Endothelial cell of umbilical vein (primary cell): ENCODE measurements around the gene FOXRED1. TPM values are rescaled to one million over a fixed set of nuclear protein-coding genes. Genes with fewer than 3 reads are reported as not detected.

Source experiments
- BruUV-seq: library from RNA; stranded (reverse); fragments of 400-500 nt; replicated peaks from 2 replicates; lab custom pipeline; 2021; lab: Mats Ljungman, UMichigan
- CTCF ChIA-PET: fragments of 300-600, 350-600 bp; sonication (Branson Sonifier 250); formaldehyde crosslinking; loops from one replicate; lab custom pipeline; 2021; ENCODE audit warnings: antibody characterized with exemption, inconsistent platforms; lab: Charles Lee
- POLR2A ChIA-PET: fragments of 300-600, 350-600 bp; sonication (Branson Sonifier 250); formaldehyde crosslinking; loops from one replicate; lab custom pipeline; 2021; ENCODE audit warnings: antibody characterized with exemption, inconsistent platforms; lab: Charles Lee
- DNase-seq: peaks from one replicate; pipeline ENCODE4 v3.0.0-alpha.2; 2011; ENCODE audit warnings: low read depth, low spot score
- FAIRE-seq: peaks from 2 replicates; lab custom pipeline; 2011; peaks lifted over from hg19 to GRCh38; lab: Jason Lieb, UNC
- H2AFZ ChIP-seq: 2 replicates; pipeline ENCODE4 v1.6.0; 2012; ENCODE audit warnings: low read depth, low read length, control low read depth, inconsistent platforms
- H3K27ac ChIP-seq: 2 replicates; pipeline ENCODE4 v1.5.1; 2011; ENCODE audit warnings: low read depth, mild to moderate bottlenecking, control low read depth, low read length, moderate library complexity; ENCODE audit not compliant: insufficient read depth
- H3K27me3 ChIP-seq, 2 experiments: 2 replicates each; pipeline versions ENCODE4 v1.6.0 to v1.6.1; 2011; ENCODE audit warnings: low read length in 2 of 2, mixed read lengths in 1 of 2; ENCODE audit not compliant: control insufficient read depth in 2 of 2, insufficient read depth in 2 of 2
- H3K36me3 ChIP-seq, 2 experiments: 2 replicates in 1 of 2; 3 replicates in 1 of 2; pipeline ENCODE4 v1.5.1; 2011; ENCODE audit warnings: low read length in 2 of 2, mild to moderate bottlenecking in 1 of 2, moderate library complexity in 1 of 2; ENCODE audit not compliant: control insufficient read depth in 2 of 2, insufficient read depth in 2 of 2; ENCODE audit errors: extremely low read depth in 1 of 2
- H3K4me1 ChIP-seq: 3 replicates; pipeline ENCODE4 v1.5.1; 2011; ENCODE audit warnings: mild to moderate bottlenecking, low read length; ENCODE audit not compliant: control insufficient read depth, insufficient read depth; ENCODE audit errors: extremely low read depth
- H3K4me2 ChIP-seq: 2 replicates; pipeline ENCODE4 v1.6.1; 2011; ENCODE audit warnings: low read length, control low read depth, mixed read lengths; ENCODE audit not compliant: insufficient read depth
- H3K4me3 ChIP-seq, 3 experiments: fragments of 200-600 bp in 1 of 3; sonication (generic), shearing (Covaris generic) in 1 of 3; replicated peaks in 1 of 3; 2 replicates each; pipeline ENCODE4 v1.5.1; 2011 to 2016; ENCODE audit warnings: control low read depth in 3 of 3, low read length in 3 of 3, mild to moderate bottlenecking in 2 of 3, inconsistent platforms in 1 of 3, low read depth in 1 of 3, moderate library complexity in 1 of 3; ENCODE audit not compliant: insufficient read depth in 1 of 3
- H3K79me2 ChIP-seq: 2 replicates; pipeline ENCODE4 v1.6.0; 2012; ENCODE audit warnings: low read length, inconsistent platforms; ENCODE audit not compliant: control insufficient read depth, insufficient read depth
- H3K9ac ChIP-seq: replicated peaks from 2 replicates; pipeline ENCODE3; 2011; ENCODE audit warnings: low read length, control low read depth; ENCODE audit not compliant: insufficient read depth; ENCODE audit errors: extremely low read depth
- H3K9me1 ChIP-seq: replicated peaks from 3 replicates; pipeline ENCODE4 v1.6.0; 2011; ENCODE audit warnings: mild to moderate bottlenecking, low read length; ENCODE audit not compliant: control insufficient read depth, insufficient read depth; ENCODE audit errors: extremely low read depth
- H3K9me3 ChIP-seq: replicated peaks from 2 replicates; pipeline ENCODE4 v1.5.1; 2012; ENCODE audit warnings: low read length, inconsistent platforms; ENCODE audit not compliant: control insufficient read depth, insufficient read depth
- H4K20me1 ChIP-seq: replicated peaks from 2 replicates; pipeline ENCODE3; 2011; ENCODE audit warnings: mild to moderate bottlenecking, low read length; ENCODE audit not compliant: control insufficient read depth, insufficient read depth; ENCODE audit errors: extremely low read depth
- CTCF ChIP-seq, 2 donors: IDR thresholded peaks; 1 replicate in 1 of 2; 2 replicates in 1 of 2; pipeline ENCODE4 v1.5.1; 2011; ENCODE audit warnings: low read length in 2 of 2, mild to moderate bottlenecking in 2 of 2, moderate library complexity in 2 of 2, control low read depth in 1 of 2, inconsistent platforms in 1 of 2, low read depth in 1 of 2; ENCODE audit not compliant: insufficient read depth in 1 of 2; ENCODE audit errors: extremely low read depth in 1 of 2
- EZH2 ChIP-seq: IDR thresholded peaks from 2 replicates; pipeline ENCODE4 v1.6.1; 2012; ENCODE audit warnings: borderline replicate concordance, low read depth, mild to moderate bottlenecking, moderate library complexity, low read length, inconsistent platforms; ENCODE audit not compliant: severe bottlenecking
- FOS ChIP-seq: IDR thresholded peaks from 2 replicates; pipeline ENCODE4 v1.6.1; 2011; ENCODE audit warnings: mild to moderate bottlenecking, low read length, moderate library complexity, borderline replicate concordance; ENCODE audit not compliant: insufficient read depth
- GATA2 ChIP-seq: IDR thresholded peaks from 2 replicates; pipeline ENCODE4 v1.7.0; 2011; ENCODE audit warnings: low read depth, mild to moderate bottlenecking, moderate library complexity, mixed read lengths, low read length; ENCODE audit not compliant: insufficient read length, insufficient read depth
- JUN ChIP-seq: IDR thresholded peaks from 2 replicates; pipeline ENCODE4 v1.6.1; 2011; ENCODE audit warnings: borderline replicate concordance, low read depth; ENCODE audit not compliant: insufficient read length, insufficient read depth
- MAX ChIP-seq: IDR thresholded peaks from 2 replicates; pipeline ENCODE4 v1.6.1; 2011; ENCODE audit not compliant: insufficient read depth, insufficient read length
- MYC ChIP-seq: IDR thresholded peaks from one replicate; pipeline ENCODE4 v1.6.1; 2011; ENCODE audit warnings: mild to moderate bottlenecking, low read depth, low read length
- POLR2A ChIP-seq: IDR thresholded peaks from 2 replicates; pipeline ENCODE4 v1.6.1; 2012; ENCODE audit warnings: low read depth, mild to moderate bottlenecking, control low read depth, low read length
- POLR2AphosphoS5 ChIP-seq: IDR thresholded peaks from 2 replicates; pipeline ENCODE4 v1.6.1; 2012; ENCODE audit warnings: low read depth, mild to moderate bottlenecking, control low read depth, low read length, moderate library complexity; ENCODE audit not compliant: insufficient read depth
- dilution Hi-C: fragments of 300-500 bp; cut with MboI; formaldehyde crosslinking; loops from one replicate; pipeline ENCODE4 v1.15.0; 2019; ENCODE audit warnings: low sequenced_read_pairs; ENCODE audit not compliant: extremely low pct_ligation_motif_present
- intact Hi-C: fragments of 100-400 bp; cut with micrococcal nuclease; formaldehyde crosslinking; loops from one replicate; pipeline ENCODE4 v1.10.0; 2022
- polyA plus RNA-seq, 4 experiments: library from polyadenylated mRNA; depleted of rRNA in 3 of 4; stranded (reverse) in 3 of 4; unstranded in 1 of 4; fragments of >200 nt; gene quantifications; 2 replicates each; pipeline versions ENCODE4 v1.2.1 to v1.2.3, GENCODE V29; 2011 to 2012; ENCODE audit warnings: missing spikeins in 1 of 4
- total RNA-seq: library from RNA; stranded (reverse); gene quantifications from 2 replicates; pipeline ENCODE4 v1.2.3, GENCODE V29; 2021

The FOXRED1 gene
- total and polyA plus RNA-seq, 2 donors (not counting 3 experiments of a cell fraction or from before 2014, with no cell fraction given): 32.4 to 33.5 TPM

- FAIRE-seq (peak; percentile 63), DNase-seq (no peak)
- POLR2A ChIA-PET: no interaction called here
- Histone ChIP-seq H3K9me3 (no peaks in the 10 kb centered on the region), H3K4me3 (no peak overlapping the region), H3K4me1 (peaks cover 13% of the 10 kb centered on the region), H3K79me2 (no peaks in the 10 kb centered on the region), H3K9me1 (no peaks in the 10 kb centered on the region), H3K4me2 (no peak overlapping the region), H3K36me3 (peaks cover 0 to 8% of the 10 kb centered on the region in 2 experiments), H2AFZ (peak overlapping the region; percentile 31), H3K27me3 (no peaks in the 10 kb centered on the region), H3K27ac (no peak overlapping the region), H4K20me1 (no peaks in the 10 kb centered on the region), H3K9ac (no peak overlapping the region)
- CTCF ChIA-PET: no interaction called here
- TF ChIP-seq GATA2 (no peak), MAX (no peak), POLR2A (no peak), FOS (no peak), EZH2 (no peak), JUN (no peak), CTCF (IDR thresholded peaks at IDR 0.05; ENCODE audit: extremely low read depth in 1 of 2, insufficient read depth in 1 of 2, low read depth in 1 of 2, low read length in 2 of 2) (no peak), POLR2AphosphoS5 (no peak), MYC (no peak)
- BruUV-seq: no TSS peak
- dilution Hi-C loops: no loop called here
- intact Hi-C loops: no loop called here
Observed at GRCh38 chr11:126280595-126280994, 11.6 kb downstream of the FOXRED1 start.
